A549 (cell line): Measurements from ENCODE around the gene TMEM248. TPM values are rescaled to one million over a fixed set of nuclear protein-coding genes. Genes with fewer than 3 reads are reported as not detected.

ENCODE experiments used
- ATAC-seq, 2 experiments: fragments of 200-7000 bp in 1 of 2; fragments of >200 bp in 1 of 2; cut with Nextera tagmentation in 1 of 2; cut with Tn5 transposase in 1 of 2; 3 replicates each; pipeline versions ENCODE4 v1.8.0 to v1.9.1; 2018 to 2020; ENCODE audit warnings: mild to moderate bottlenecking in 1 of 2, moderate library complexity in 1 of 2
- CTCF ChIA-PET: fragments of 300-600 bp; sonication (Branson Sonifier 250); formaldehyde crosslinking; extraction: SDS; loops from one replicate; lab custom pipeline; 2021; ENCODE audit warnings: antibody characterized with exemption, inconsistent platforms; lab: Yijun Ruan, JAX
- POLR2A ChIA-PET: fragments of 350-600 bp; formaldehyde crosslinking; extraction: SDS; loops from one replicate; lab custom pipeline; 2021; ENCODE audit warnings: antibody characterized with exemption, inconsistent platforms; lab: Yijun Ruan, JAX
- DNase-seq, 2 experiments: peaks; one replicate each; pipeline versions ENCODE4 v3.0.0 to v3.0.0-alpha.2; 2011 to 2016; ENCODE audit warnings: low read depth in 1 of 2, low spot score in 1 of 2
- FAIRE-seq: peaks from 2 replicates; lab custom pipeline; 2011; peaks lifted over from hg19 to GRCh38; lab: Jason Lieb, UNC
- H3K27ac ChIP-seq, 2 experiments: fragments of >200 bp; sonication (Bioruptor Twin); formaldehyde crosslinking; 3 replicates each; pipeline ENCODE4 v1.5.1; 2016 to 2017
- H3K4me1 ChIP-seq: fragments of >200 bp; sonication (Bioruptor Twin); formaldehyde crosslinking; 3 replicates; pipeline ENCODE4 v1.6.1; 2016
- H3K4me2 ChIP-seq: fragments of >200 bp; sonication (Bioruptor Twin); formaldehyde crosslinking; 3 replicates; pipeline ENCODE4 v1.6.1; 2016
- H3K4me3 ChIP-seq: fragments of >200 bp; sonication (Bioruptor Twin); formaldehyde crosslinking; 3 replicates; pipeline ENCODE4 v1.5.1; 2016
- H3K9me3 ChIP-seq: fragments of >200 bp; sonication (Bioruptor Twin); formaldehyde crosslinking; 3 replicates; pipeline ENCODE4 v1.6.1; 2016
- CBX2 ChIP-seq: fragments of 200-600 bp; sonication (generic); IDR thresholded peaks from 2 replicates; pipeline ENCODE4 v1.6.1; 2016; ENCODE audit warnings: low read depth, mild to moderate bottlenecking, borderline replicate concordance
- CEBPB ChIP-seq, 2 experiments: fragments of >200 bp in 1 of 2; sonication (Bioruptor Twin) in 1 of 2; formaldehyde crosslinking in 1 of 2; IDR thresholded peaks; 2 replicates each; pipeline ENCODE4 v1.6.1; 2012 to 2016
- CHD4 ChIP-seq: fragments of 200-600 bp; sonication (generic); IDR thresholded peaks from 2 replicates; pipeline ENCODE4 v1.6.1; 2016; ENCODE audit warnings: antibody characterized with exemption, mild to moderate bottlenecking, borderline replicate concordance
- EHMT2 ChIP-seq: fragments of 200-600 bp; sonication (generic); IDR thresholded peaks from 2 replicates; pipeline ENCODE4 v1.6.1; 2016; ENCODE audit warnings: antibody characterized with exemption, low read depth, mild to moderate bottlenecking, moderate library complexity
- FOXS1 ChIP-seq: fragments of 250-450 bp; sonication (Bioruptor Pico); IDR thresholded peaks from 2 replicates; pipeline ENCODE4 v1.5.0; 2020; ENCODE audit warnings: mild to moderate bottlenecking, moderate library complexity
- HOXB5 ChIP-seq: fragments of 250-450 bp; sonication (Bioruptor Pico); IDR thresholded peaks from 2 replicates; pipeline ENCODE4 v1.5.0; 2020; ENCODE audit warnings: mild to moderate bottlenecking, moderate library complexity
- JUN ChIP-seq, 2 experiments: fragments of >200 bp; sonication (Bioruptor Twin); formaldehyde crosslinking; IDR thresholded peaks; 2 replicates in 1 of 2; 3 replicates in 1 of 2; pipeline ENCODE4 v1.6.1; 2016 to 2017
- JUNB ChIP-seq: fragments of >200 bp; sonication (Bioruptor Twin); formaldehyde crosslinking; IDR thresholded peaks from 2 replicates; pipeline ENCODE4 v1.6.1; 2016
- MAX ChIP-seq: IDR thresholded peaks from 2 replicates; pipeline ENCODE4 v1.6.1; 2012
- NPAS2 ChIP-seq: fragments of 250-450 bp; sonication (Bioruptor Pico); IDR thresholded peaks from 2 replicates; pipeline ENCODE4 v1.8.0; 2022; ENCODE audit warnings: mild to moderate bottlenecking, moderate library complexity, borderline replicate concordance
- POLR2A ChIP-seq: IDR thresholded peaks from 2 replicates; pipeline ENCODE4 v1.6.1; 2012; ENCODE audit warnings: mild to moderate bottlenecking, low read length
- RNF2 ChIP-seq: fragments of 200-600 bp; sonication (generic); IDR thresholded peaks from 2 replicates; pipeline ENCODE4 v1.6.1; 2016; ENCODE audit warnings: low read depth, mild to moderate bottlenecking, antibody characterized with exemption, moderate library complexity, borderline replicate concordance
- SMC3 ChIP-seq: fragments of >200 bp; sonication (Bioruptor Twin); formaldehyde crosslinking; IDR thresholded peaks from 3 replicates; pipeline ENCODE4 v1.6.1; 2018; ENCODE audit warnings: inconsistent platforms
- SREBF2 ChIP-seq: fragments of 450-650 bp; IDR thresholded peaks from 2 replicates; pipeline ENCODE4 v1.6.1; 2014; ENCODE audit warnings: mild to moderate bottlenecking, moderate library complexity
- ZC3H11A ChIP-seq: fragments of 450-650 bp; IDR thresholded peaks from 2 replicates; pipeline ENCODE4 v1.6.1; 2014; ENCODE audit warnings: antibody characterized with exemption, mild to moderate bottlenecking
- ZSCAN20 ChIP-seq: fragments of 250-450 bp; sonication (Bioruptor Pico); IDR thresholded peaks from 2 replicates; pipeline ENCODE4 v1.8.0; 2022; ENCODE audit warnings: mild to moderate bottlenecking, moderate library complexity
- WGBS: methylation state at CpG from one replicate; pipeline ENCODE4 v1.1.6; 2017; ENCODE audit errors: missing lambda C conversion rate; 5-methylcytosine and 5-hydroxymethylcytosine counted together
- polyA plus RNA-seq, 4 experiments: library from polyadenylated mRNA; depleted of rRNA in 3 of 4; stranded (reverse); fragments of >200 nt; fragmentation: RNase III in 1 of 4; extraction: RNeasy Plus Mini Kit Qiagen cat#74134 plus additional on column Dnase treatment in 1 of 4; gene quantifications; 2 replicates in 3 of 4; 3 replicates in 1 of 4; pipeline ENCODE4 v1.2.3, GENCODE V29; 2011 to 2017
- TF ChIP-seq, protein P1 (sequence below): fragments of 250-450 bp; sonication (Bioruptor Pico); IDR thresholded peaks from 2 replicates; pipeline ENCODE4 v1.5.0; 2020; ENCODE audit warnings: low read depth, mild to moderate bottlenecking, moderate library complexity
- TF ChIP-seq, protein P2 (sequence below): fragments of >200 bp; sonication (Bioruptor Twin); formaldehyde crosslinking; IDR thresholded peaks from 3 replicates; pipeline ENCODE4 v1.5.1; 2016

Gene TMEM248
- polyA plus RNA-seq, 2 of the 4 experiments (the other 2 are of a cell fraction), result 53.7 to 128 TPM

- TF ChIP-seq ZSCAN20 (CRISPR knock-in tag), result no peak
- Histone ChIP-seq H3K9me3 (no peaks in the 10 kb centered on the region), H3K4me1 (peaks cover 21% of the 10 kb centered on the region; the same call in 1 of the 3 replicates), H3K4me2 (peak overlapping the region; percentile 86), H3K27ac (peak overlapping the region; percentile 95 to 96), H3K4me3 (peak overlapping the region; percentile 93)
- DNase-seq, result no peak
- FAIRE-seq, result no peak
- ChIA-PET CTCF (interaction anchor here (1.2 kb wide), 1 partner anchor 14 kb away, joined by 3 read pairs; no protein-coding TSS in a partner anchor), POLR2A (interaction anchor here (0.7 to 1.4 kb wide), 4 partner anchors 28 to 382 kb away, joined by 3 to 7 read pairs (median 5); partner anchors contain the start of genes RABGEF1 and SBDS)
- ATAC-seq, result no peak
- WGBS, result 60% methylated on average over 3 of the region's 3 CpGs
Observed at GRCh38 chr7:66920256-66920655, 769 bp upstream of the TMEM248 start.

- ChIA-PET POLR2A (interaction anchor here (0.6 to 1.4 kb wide), 7 partner anchors 31 to 381 kb away, joined by 3 to 7 read pairs (median 5); partner anchors contain the start of genes KCTD7, RABGEF1 and SBDS), CTCF (no interaction called here)
- ATAC-seq, result peak; percentile 48 to 57; a peak in 4 of 6 replicates
- FAIRE-seq, result no peak
- H3K4me1 ChIP-seq, result peaks cover 21% of the 10 kb centered on the region; the same call in 1 of the 3 replicates
- peak in 1 of 2 experiments; percentile 13 for DNase-seq
- H3K4me2 ChIP-seq, result peak overlapping the region; percentile 92
- peak overlapping the region; percentile 95 to 96 for H3K27ac ChIP-seq
- 1% methylated on average over 18 of the region's 47 CpGs for WGBS
- peak overlapping the region; percentile 93 for H3K4me3 ChIP-seq
- H3K9me3 ChIP-seq, result no peaks in the 10 kb centered on the region
- TF ChIP-seq NPAS2 (no peak), FOXS1 (no peak)
- TF ChIP-seq, all 56 proteins: peak for 0
Observed at GRCh38 chr7:66921396-66921917, 432 bp downstream of the TMEM248 start.

DNA sequence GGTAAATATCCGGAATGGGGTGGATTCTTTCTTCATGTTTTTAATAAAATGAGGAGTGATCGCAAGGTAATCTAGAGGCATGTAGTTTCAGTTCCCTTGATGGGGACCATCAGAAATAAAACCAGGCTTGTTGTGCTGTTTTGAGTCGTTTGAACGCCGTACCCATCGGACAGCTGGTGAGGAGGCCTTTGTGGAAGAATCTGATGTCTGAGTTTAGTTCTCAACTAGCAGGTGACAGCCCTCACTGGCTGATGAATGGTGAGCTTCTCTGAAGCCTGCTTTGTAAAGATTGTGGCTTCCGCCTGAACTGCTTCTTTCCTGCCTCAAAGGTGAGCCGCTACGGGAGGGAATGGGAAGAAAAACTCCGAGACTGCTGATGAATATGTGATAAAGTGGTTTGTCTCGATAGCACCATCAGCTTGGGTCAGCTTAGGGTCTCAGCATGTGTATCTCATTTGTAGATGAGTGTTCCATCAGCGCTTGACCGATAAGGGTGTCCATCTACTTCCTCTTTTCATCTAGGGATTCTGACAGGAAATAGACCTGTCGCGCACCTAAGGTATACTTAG is 977 bp downstream of the TMEM248 start:
- DNase-seq, result no peak
- POLR2A ChIA-PET, result interaction anchor here (1.4 kb wide), 3 partner anchors 74 to 182 kb away, joined by 3 to 7 read pairs (median 5); partner anchors contain the start of genes RABGEF1 and SBDS
- CTCF ChIA-PET, result interaction anchor here (0.5 kb wide), 1 partner anchor 919 kb away, joined by 3 read pairs; no protein-coding TSS in a partner anchor
- H3K9me3 ChIP-seq, result no peaks in the 10 kb centered on the region
- TF ChIP-seq POLR2A (no peak), HOXB5 (CRISPR knock-in tag) (no peak), CHD4 (no peak), ZC3H11A (no peak), JUN (IDR thresholded peaks at IDR 0.05) (no peak), SREBF2 (no peak), JUNB (no peak), RNF2 (no peak), CBX2 (no peak)
- TF ChIP-seq, protein P1, sequence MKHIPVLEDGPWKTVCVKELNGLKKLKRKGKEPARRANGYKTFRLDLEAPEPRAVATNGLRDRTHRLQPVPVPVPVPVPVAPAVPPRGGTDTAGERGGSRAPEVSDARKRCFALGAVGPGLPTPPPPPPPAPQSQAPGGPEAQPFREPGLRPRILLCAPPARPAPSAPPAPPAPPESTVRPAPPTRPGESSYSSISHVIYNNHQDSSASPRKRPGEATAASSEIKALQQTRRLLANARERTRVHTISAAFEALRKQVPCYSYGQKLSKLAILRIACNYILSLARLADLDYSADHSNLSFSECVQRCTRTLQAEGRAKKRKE (CRISPR knock-in tag), result no peak
- TF ChIP-seq, protein P2, sequence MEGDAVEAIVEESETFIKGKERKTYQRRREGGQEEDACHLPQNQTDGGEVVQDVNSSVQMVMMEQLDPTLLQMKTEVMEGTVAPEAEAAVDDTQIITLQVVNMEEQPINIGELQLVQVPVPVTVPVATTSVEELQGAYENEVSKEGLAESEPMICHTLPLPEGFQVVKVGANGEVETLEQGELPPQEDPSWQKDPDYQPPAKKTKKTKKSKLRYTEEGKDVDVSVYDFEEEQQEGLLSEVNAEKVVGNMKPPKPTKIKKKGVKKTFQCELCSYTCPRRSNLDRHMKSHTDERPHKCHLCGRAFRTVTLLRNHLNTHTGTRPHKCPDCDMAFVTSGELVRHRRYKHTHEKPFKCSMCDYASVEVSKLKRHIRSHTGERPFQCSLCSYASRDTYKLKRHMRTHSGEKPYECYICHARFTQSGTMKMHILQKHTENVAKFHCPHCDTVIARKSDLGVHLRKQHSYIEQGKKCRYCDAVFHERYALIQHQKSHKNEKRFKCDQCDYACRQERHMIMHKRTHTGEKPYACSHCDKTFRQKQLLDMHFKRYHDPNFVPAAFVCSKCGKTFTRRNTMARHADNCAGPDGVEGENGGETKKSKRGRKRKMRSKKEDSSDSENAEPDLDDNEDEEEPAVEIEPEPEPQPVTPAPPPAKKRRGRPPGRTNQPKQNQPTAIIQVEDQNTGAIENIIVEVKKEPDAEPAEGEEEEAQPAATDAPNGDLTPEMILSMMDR, result no peak
- H3K27ac ChIP-seq, result peak overlapping the region; percentile 95 to 96
- H3K4me1 ChIP-seq, result peaks cover 21% of the 10 kb centered on the region; the same call in 1 of the 3 replicates
- WGBS, result 38% methylated on average over 15 of the region's 15 CpGs
- ATAC-seq, result no peak
- H3K4me2 ChIP-seq, result peak overlapping the region; percentile 92
- FAIRE-seq, result no peak
- peak overlapping the region; percentile 93 for H3K4me3 ChIP-seq

DNA sequence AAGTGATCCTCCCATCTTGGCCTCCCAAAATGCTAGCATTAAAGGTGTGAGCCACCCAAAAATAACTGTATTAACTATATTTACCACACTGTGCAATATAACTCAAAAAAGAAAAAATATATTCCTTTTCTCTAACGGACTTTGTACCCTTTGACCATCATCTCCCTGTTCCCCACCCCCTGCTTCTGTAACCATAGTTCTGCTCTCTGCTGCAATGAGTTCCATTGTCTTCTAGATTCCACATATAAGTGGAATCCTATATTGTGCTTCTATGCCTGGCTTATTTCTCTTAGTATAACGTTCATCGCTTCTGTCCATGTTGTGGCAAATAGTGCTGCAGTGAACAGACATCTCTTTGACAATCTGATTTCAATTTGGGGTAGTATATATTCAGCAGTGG is 4.2 kb downstream of the TMEM248 start:
- H3K4me1 ChIP-seq, result peaks cover 17% of the 10 kb centered on the region; the same call in 2 of the 3 replicates
- no peak overlapping the region for H3K4me3 ChIP-seq
- ChIA-PET POLR2A (no interaction called here), CTCF (no interaction called here)
- TF ChIP-seq SMC3, result no peak
- no peak for TF ChIP-seq MAX
- no peak for TF ChIP-seq EHMT2
- TF ChIP-seq, protein P1 (CRISPR knock-in tag), result no peak
- TF ChIP-seq NPAS2, result no peak
- TF ChIP-seq HOXB5 (CRISPR knock-in tag), result no peak
- no peak for TF ChIP-seq CEBPB (IDR thresholded peaks at IDR 0.05)
- ATAC-seq (no peak), DNase-seq (no peak), FAIRE-seq (no peak)
- no peaks in the 10 kb centered on the region for H3K9me3 ChIP-seq
- no peak overlapping the region for H3K4me2 ChIP-seq
- no peak overlapping the region for H3K27ac ChIP-seq
- WGBS, result 91% methylated on average over 3 of the region's 3 CpGs
